Spleen (tissue), 7 donors: ENCODE results near the gene CCDC88C.

Experiments used
- POLR2A ChIP-seq, 3 donors: fragments of 450-650 bp; IDR thresholded peaks; one replicate each; pipeline ENCODE4 v1.5.1; 2017; ENCODE audit warnings: antibody characterized with exemption in 3 of 3, mild to moderate bottlenecking in 1 of 3
- POLR2AphosphoS5 ChIP-seq, 3 donors: sonication (generic); formaldehyde crosslinking; IDR thresholded peaks; one replicate each; pipeline ENCODE4 v1.5.1; 2017; ENCODE audit warnings: antibody characterized with exemption in 3 of 3
- TF ChIP-seq, protein P1 (sequence below), 11 experiments: fragments of 200-600 bp in 7 of 11; fragments of 450-650 bp in 4 of 11; sonication (generic) in 4 of 11; IDR thresholded peaks in 8 of 11; conservative IDR thresholded peaks in 3 of 11; 1 replicate in 7 of 11; 2 replicates in 4 of 11; pipeline versions ENCODE4 v1.4.0 to v1.8.0; 2016 to 2021; ENCODE audit warnings: antibody characterized with exemption in 11 of 11, inconsistent platforms in 4 of 11, mild to moderate bottlenecking in 1 of 11
- donor health status: DM: no; HTN: no; CAD: no; lungs with moderate emphysema.
- donor health status: DM: no; HTN: no; CAD: no.
- donor health status: DM: no; HTN: no; CAD: no.

DNA sequence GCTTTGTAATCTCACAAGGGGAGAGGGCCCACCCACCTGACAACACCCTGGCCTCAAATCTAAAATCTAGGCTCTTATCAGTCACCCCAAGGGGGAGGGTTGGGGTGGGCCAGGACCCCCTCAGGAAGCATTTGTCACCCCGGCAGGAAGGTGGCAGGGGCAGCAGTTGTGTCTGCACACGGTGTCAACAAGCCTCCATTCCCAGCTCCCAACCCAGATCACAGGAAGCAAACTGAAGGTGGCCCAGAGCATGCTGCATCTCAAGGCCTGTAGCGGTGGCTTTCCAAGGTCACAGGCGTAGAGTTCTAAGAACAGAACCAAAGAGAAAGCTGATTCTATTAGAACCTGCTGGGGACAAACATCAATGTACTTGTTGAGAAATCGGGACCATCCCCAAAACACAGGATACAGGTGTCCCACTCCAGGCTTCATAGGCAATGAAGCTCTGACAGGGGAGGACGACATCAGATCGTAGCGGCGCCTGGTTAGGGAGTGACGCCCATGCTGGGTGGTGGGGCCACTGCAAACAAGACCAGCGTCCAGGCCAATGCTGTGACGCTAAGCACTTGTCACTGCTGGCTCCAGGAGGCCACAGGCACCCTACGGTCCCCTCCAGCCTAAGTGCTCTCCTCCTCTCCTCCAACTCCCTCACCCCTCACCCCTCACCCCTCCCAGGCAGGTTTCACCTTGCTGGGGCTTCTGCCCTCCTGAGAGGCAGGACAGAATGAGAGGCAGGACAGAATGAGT lies 52.9 kb downstream of the CCDC88C start:
- TF ChIP-seq, protein P1, sequence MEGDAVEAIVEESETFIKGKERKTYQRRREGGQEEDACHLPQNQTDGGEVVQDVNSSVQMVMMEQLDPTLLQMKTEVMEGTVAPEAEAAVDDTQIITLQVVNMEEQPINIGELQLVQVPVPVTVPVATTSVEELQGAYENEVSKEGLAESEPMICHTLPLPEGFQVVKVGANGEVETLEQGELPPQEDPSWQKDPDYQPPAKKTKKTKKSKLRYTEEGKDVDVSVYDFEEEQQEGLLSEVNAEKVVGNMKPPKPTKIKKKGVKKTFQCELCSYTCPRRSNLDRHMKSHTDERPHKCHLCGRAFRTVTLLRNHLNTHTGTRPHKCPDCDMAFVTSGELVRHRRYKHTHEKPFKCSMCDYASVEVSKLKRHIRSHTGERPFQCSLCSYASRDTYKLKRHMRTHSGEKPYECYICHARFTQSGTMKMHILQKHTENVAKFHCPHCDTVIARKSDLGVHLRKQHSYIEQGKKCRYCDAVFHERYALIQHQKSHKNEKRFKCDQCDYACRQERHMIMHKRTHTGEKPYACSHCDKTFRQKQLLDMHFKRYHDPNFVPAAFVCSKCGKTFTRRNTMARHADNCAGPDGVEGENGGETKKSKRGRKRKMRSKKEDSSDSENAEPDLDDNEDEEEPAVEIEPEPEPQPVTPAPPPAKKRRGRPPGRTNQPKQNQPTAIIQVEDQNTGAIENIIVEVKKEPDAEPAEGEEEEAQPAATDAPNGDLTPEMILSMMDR (IDR thresholded peaks at IDR 0.05 in 8 of 11, conservative IDR thresholded peaks at IDR 0.05 in 3 of 11), result no peak
- TF ChIP-seq POLR2A (IDR thresholded peaks at IDR 0.05) (no peak), POLR2AphosphoS5 (IDR thresholded peaks at IDR 0.05) (no peak)
